CD14-positive monocyte (primary cell): ENCODE measurements around the gene BLZF1. TPM values are rescaled to one million over a fixed set of nuclear protein-coding genes. Genes with fewer than 3 reads are reported as not detected.

Source experiments
- DNase-seq, 3 donors: peaks; one replicate each; pipeline ENCODE4 v3.0.0-alpha.2; 2011 to 2022
- H2AFZ ChIP-seq: 2 replicates; pipeline ENCODE4 v1.6.0; 2012; ENCODE audit warnings: mild to moderate bottlenecking, low read depth, low read length, inconsistent platforms; ENCODE audit not compliant: insufficient read depth, poor library complexity, severe bottlenecking
- H3K27ac ChIP-seq, 2 donors: 1 replicate in 1 of 2; 2 replicates in 1 of 2; pipeline ENCODE4 v1.5.1; 2012 to 2013; ENCODE audit warnings: low read length in 2 of 2, control low read depth in 1 of 2, inconsistent platforms in 1 of 2, low read depth in 1 of 2, mild to moderate bottlenecking in 1 of 2
- H3K27me3 ChIP-seq, 2 donors: one replicate each; pipeline versions ENCODE4 v1.6.0 to v1.6.1; 2011 to 2013; ENCODE audit warnings: low read length in 2 of 2; ENCODE audit not compliant: control insufficient read depth in 2 of 2, insufficient read depth in 2 of 2
- H3K36me3 ChIP-seq, 2 donors: replicated peaks in 1 of 2; 1 replicate in 1 of 2; 2 replicates in 1 of 2; pipeline versions ENCODE4 v1.5.1 to v1.6.1; 2012 to 2013; ENCODE audit warnings: low read length in 2 of 2, control low read depth in 1 of 2, inconsistent platforms in 1 of 2, mild to moderate bottlenecking in 1 of 2; ENCODE audit not compliant: insufficient read depth in 2 of 2, control insufficient read depth in 1 of 2
- H3K4me1 ChIP-seq, 2 donors: 1 replicate in 1 of 2; 2 replicates in 1 of 2; pipeline versions ENCODE4 v1.5.1 to v1.6.1; 2012 to 2013; ENCODE audit warnings: low read length in 2 of 2, control low read depth in 1 of 2, inconsistent platforms in 1 of 2, mild to moderate bottlenecking in 1 of 2, moderate library complexity in 1 of 2; ENCODE audit not compliant: insufficient read depth in 2 of 2, control insufficient read depth in 1 of 2
- H3K4me2 ChIP-seq: replicated peaks from 2 replicates; pipeline ENCODE3; 2012; ENCODE audit warnings: low read length, moderate library complexity, mild to moderate bottlenecking; ENCODE audit not compliant: poor library complexity, severe bottlenecking; ENCODE audit errors: extremely low read depth
- H3K4me3 ChIP-seq, 3 experiments: fragments of 200-600 bp in 1 of 3; sonication (generic) in 1 of 3; replicated peaks in 1 of 3; 1 replicate in 2 of 3; 2 replicates in 1 of 3; pipeline ENCODE4 v1.5.1; 2011 to 2013; ENCODE audit warnings: low read length in 3 of 3, mild to moderate bottlenecking in 3 of 3, control low read depth in 2 of 3, low read depth in 2 of 3, inconsistent platforms in 1 of 3, moderate library complexity in 1 of 3
- H3K79me2 ChIP-seq: 2 replicates; pipeline ENCODE4 v1.6.0; 2012; ENCODE audit warnings: mild to moderate bottlenecking, control low read depth, inconsistent platforms, low read length, moderate library complexity; ENCODE audit not compliant: insufficient read depth
- H3K9ac ChIP-seq: 2 replicates; pipeline ENCODE4 v1.6.0; 2017; ENCODE audit warnings: low read length, mild to moderate bottlenecking; ENCODE audit not compliant: insufficient read depth, poor library complexity, severe bottlenecking
- H3K9me3 ChIP-seq, 2 donors: replicated peaks in 1 of 2; 1 replicate in 1 of 2; 2 replicates in 1 of 2; pipeline versions ENCODE4 v1.5.1 to v1.6.1; 2012 to 2013; ENCODE audit warnings: low read length in 2 of 2, control low read depth in 1 of 2; ENCODE audit not compliant: control insufficient read depth in 1 of 2, insufficient read depth in 1 of 2
- H4K20me1 ChIP-seq: 2 replicates; pipeline ENCODE4 v1.6.0; 2012; ENCODE audit warnings: mild to moderate bottlenecking, low read length, control low read depth, moderate library complexity; ENCODE audit not compliant: insufficient read depth
- H3K27ac Mint-ChIP-seq, 7 donors: one replicate each; pipeline ENCODE4 v1.8.0; 2020; ENCODE audit warnings: mild to moderate bottlenecking in 7 of 7, mixed read lengths in 7 of 7, moderate library complexity in 6 of 7, inconsistent platforms in 2 of 7
- H3K27me3 Mint-ChIP-seq, 3 donors: one replicate each; pipeline ENCODE4 v1.8.0; 2021 to 2022; ENCODE audit warnings: low read depth in 3 of 3, mild to moderate bottlenecking in 3 of 3, mixed read lengths in 3 of 3, moderate library complexity in 3 of 3, inconsistent platforms in 1 of 3
- H3K36me3 Mint-ChIP-seq, 2 donors: one replicate each; pipeline ENCODE4 v1.8.0; 2020; ENCODE audit warnings: mixed read lengths in 2 of 2, inconsistent platforms in 1 of 2, mild to moderate bottlenecking in 1 of 2
- H3K4me1 Mint-ChIP-seq: one replicate; pipeline ENCODE4 v1.8.0; 2020; ENCODE audit warnings: mild to moderate bottlenecking, mixed read lengths
- H3K4me3 Mint-ChIP-seq, 2 donors: one replicate each; pipeline ENCODE4 v1.8.0; 2020; ENCODE audit warnings: mild to moderate bottlenecking in 2 of 2, mixed read lengths in 2 of 2, moderate library complexity in 1 of 2
- H3K9me3 Mint-ChIP-seq, 7 donors: one replicate each; pipeline ENCODE4 v1.8.0; 2020 to 2022; ENCODE audit warnings: mixed read lengths in 7 of 7, mild to moderate bottlenecking in 6 of 7, moderate library complexity in 6 of 7, inconsistent platforms in 2 of 7
- CTCF ChIP-seq: fragments of 200-600 bp; IDR thresholded peaks from one replicate; pipeline ENCODE4 v1.8.0; 2022; ENCODE audit warnings: antibody characterized with exemption, mild to moderate bottlenecking
- WGBS: methylation state at CpG from one replicate; pipeline ENCODE4 v1.1.5; 2013; ENCODE audit warnings: missing lambda C conversion rate; ENCODE audit not compliant: insufficient coverage; 5-methylcytosine and 5-hydroxymethylcytosine counted together
- intact Hi-C, 2 donors: fragments of 100-400 bp; cut with micrococcal nuclease; formaldehyde crosslinking; loops; one replicate each; pipeline versions ENCODE4 v1.15.0 to v1.15.1; 2023
- polyA plus RNA-seq, 3 donors: library from polyadenylated mRNA; depleted of rRNA in 1 of 3; unstranded in 2 of 3; stranded (reverse) in 1 of 3; fragments of 300-500 nt in 2 of 3; fragments of >200 nt in 1 of 3; fragmentation: Illumina TruSeq in 2 of 3; gene quantifications; 1 replicate in 2 of 3; 2 replicates in 1 of 3; pipeline ENCODE4 v1.2.3, GENCODE V29; 2012 to 2021

BLZF1 gene
- polyA plus RNA-seq, 3 donors: 4.8 to 7.9 (median 5.5) TPM

GRCh38 chr1:169326261-169326955 lies 41.6 kb upstream of the BLZF1 start:
- peak overlapping the region in 5 of 7 donors; percentile 28 to 71 (median 63) for H3K27ac Mint-ChIP-seq
- intact Hi-C loops: no loop called here

GRCh38 chr1:169326956-169327268 lies 41.1 kb upstream of the BLZF1 start:
- H2AFZ ChIP-seq: no peak overlapping the region
- H3K27me3 ChIP-seq: no peaks in the 10 kb centered on the region
- peak overlapping the region in 1 of 2 donors; percentile 61 for H3K27ac ChIP-seq
- intact Hi-C loops: no loop called here
- H3K79me2 ChIP-seq: no peaks in the 10 kb centered on the region
- H3K9me3 ChIP-seq: peaks cover 0 to 4% of the 10 kb centered on the region in 2 donors
- H3K4me1 Mint-ChIP-seq: peaks cover 12% of the 10 kb centered on the region
- peak overlapping the region in 2 of 7 donors; percentile 28 to 71 for H3K27ac Mint-ChIP-seq
- no peaks in the 10 kb centered on the region for H4K20me1 ChIP-seq
- H3K4me1 ChIP-seq: peaks cover 11 to 14% of the 10 kb centered on the region in 2 donors
- peaks cover 8 to 20% (median 13%) of the 10 kb centered on the region in 7 donors for H3K9me3 Mint-ChIP-seq
- no peak overlapping the region for H3K4me3 Mint-ChIP-seq
- no peak overlapping the region for H3K4me3 ChIP-seq
- H3K9ac ChIP-seq: no peak overlapping the region
- TF ChIP-seq CTCF: no peak
- DNase-seq: peak in 1 of 3 donors; percentile 11
- no peaks in the 10 kb centered on the region for H3K27me3 Mint-ChIP-seq
- H3K4me2 ChIP-seq: peak overlapping the region; percentile 18
- peaks cover 0 to 4% of the 10 kb centered on the region in 2 donors for H3K36me3 Mint-ChIP-seq
- H3K36me3 ChIP-seq: no peaks in the 10 kb centered on the region

More at GRCh38 chr1:169326261-169326955, 41.6 kb upstream of the BLZF1 start:
- Histone ChIP-seq H3K9ac (no peak overlapping the region), H3K9me3 (peaks cover 0 to 4% of the 10 kb centered on the region in 2 donors), H3K27me3 (no peaks in the 10 kb centered on the region), H3K4me3 (peak overlapping the region in 1 of 3 experiments; percentile 12), H3K79me2 (no peaks in the 10 kb centered on the region), H3K27ac (peak overlapping the region in 1 of 2 donors; percentile 61), H4K20me1 (no peaks in the 10 kb centered on the region), H3K36me3 (no peaks in the 10 kb centered on the region), H3K4me1 (peaks cover 11 to 14% of the 10 kb centered on the region in 2 donors), H2AFZ (peak overlapping the region; percentile 56), H3K4me2 (peak overlapping the region; percentile 18)
- peaks cover 7 to 20% (median 13%) of the 10 kb centered on the region in 7 donors for H3K9me3 Mint-ChIP-seq
- peaks cover 12% of the 10 kb centered on the region for H3K4me1 Mint-ChIP-seq
- H3K36me3 Mint-ChIP-seq: peaks cover 0 to 4% of the 10 kb centered on the region in 2 donors
- no peaks in the 10 kb centered on the region for H3K27me3 Mint-ChIP-seq
- DNase-seq: no peak
- no peak for TF ChIP-seq CTCF
- WGBS: 12% methylated on average over 2 of the region's 3 CpGs
- peak overlapping the region in 1 of 2 donors; percentile 46 for H3K4me3 Mint-ChIP-seq
